ENCODE results near the gene GMDS. TPM values are rescaled to one million over a fixed set of nuclear protein-coding genes. Genes with fewer than 3 reads are reported as not detected.

GMDS gene
- polyA plus RNA-seq, 1 of the 3 experiments (the other 2 are of a cell fraction): 12.3 TPM

DNA sequence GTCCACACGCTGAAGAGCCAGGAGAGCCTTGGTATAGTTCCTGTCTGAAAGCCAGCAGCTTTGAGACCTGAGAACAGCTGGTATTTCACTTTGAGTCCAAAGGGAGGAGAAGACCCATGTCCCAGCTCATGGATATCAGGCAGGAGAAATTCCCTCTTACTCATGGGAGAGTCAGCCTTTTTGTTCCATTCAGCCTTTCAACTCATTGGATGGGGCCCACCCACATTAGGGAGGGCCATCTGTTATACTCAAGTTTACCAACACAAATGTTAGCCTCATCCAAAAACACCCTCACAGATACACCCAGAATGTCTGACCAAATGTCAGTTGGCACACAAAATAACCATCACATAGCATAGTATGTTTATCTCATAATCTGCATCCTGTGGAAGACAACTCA, 80.1 kb downstream of the GMDS start:
- no peak for DNase-seq
- POLR2A ChIA-PET: no interaction called here
- no peak overlapping the region for H3K4me2 ChIP-seq
- H3F3A ChIP-seq (replicated peaks; ENCODE audit: insufficient read depth): no peaks in the 10 kb centered on the region
- no peak overlapping the region for H3K27ac ChIP-seq (ENCODE audit: low read depth in 2 of 2, low read length in 1 of 2)
- TF ChIP-seq, protein P1, sequence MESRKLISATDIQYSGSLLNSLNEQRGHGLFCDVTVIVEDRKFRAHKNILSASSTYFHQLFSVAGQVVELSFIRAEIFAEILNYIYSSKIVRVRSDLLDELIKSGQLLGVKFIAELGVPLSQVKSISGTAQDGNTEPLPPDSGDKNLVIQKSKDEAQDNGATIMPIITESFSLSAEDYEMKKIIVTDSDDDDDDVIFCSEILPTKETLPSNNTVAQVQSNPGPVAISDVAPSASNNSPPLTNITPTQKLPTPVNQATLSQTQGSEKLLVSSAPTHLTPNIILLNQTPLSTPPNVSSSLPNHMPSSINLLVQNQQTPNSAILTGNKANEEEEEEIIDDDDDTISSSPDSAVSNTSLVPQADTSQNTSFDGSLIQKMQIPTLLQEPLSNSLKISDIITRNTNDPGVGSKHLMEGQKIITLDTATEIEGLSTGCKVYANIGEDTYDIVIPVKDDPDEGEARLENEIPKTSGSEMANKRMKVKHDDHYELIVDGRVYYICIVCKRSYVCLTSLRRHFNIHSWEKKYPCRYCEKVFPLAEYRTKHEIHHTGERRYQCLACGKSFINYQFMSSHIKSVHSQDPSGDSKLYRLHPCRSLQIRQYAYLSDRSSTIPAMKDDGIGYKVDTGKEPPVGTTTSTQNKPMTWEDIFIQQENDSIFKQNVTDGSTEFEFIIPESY (IDR thresholded peaks at IDR 0.05; ENCODE audit: borderline replicate concordance, low read depth): no peak
- TF ChIP-seq YY1 (IDR thresholded peaks at IDR 0.05; ENCODE audit: low read depth) (no peak), FOXJ3 (CRISPR knock-in tag; IDR thresholded peaks at IDR 0.05) (no peak), POLR2AphosphoS5 (IDR thresholded peaks at IDR 0.05; ENCODE audit: low read depth, low read length) (no peak), EZH2phosphoT487 (IDR thresholded peaks at IDR 0.05; ENCODE audit: borderline replicate concordance, low read depth) (no peak), TAF1 (IDR thresholded peaks at IDR 0.05; ENCODE audit: borderline replicate concordance, low read depth, low read length) (no peak), RCOR1 (IDR thresholded peaks at IDR 0.05; ENCODE audit: low read length) (no peak), GABPA (IDR thresholded peaks at IDR 0.05; ENCODE audit: low read depth) (no peak), MEF2A (IDR thresholded peaks at IDR 0.05; ENCODE audit: borderline replicate concordance, low read depth) (no peak), MXI1 (IDR thresholded peaks at IDR 0.05; ENCODE audit: low read depth, low read length) (no peak)
- TF ChIP-seq, protein P2, sequence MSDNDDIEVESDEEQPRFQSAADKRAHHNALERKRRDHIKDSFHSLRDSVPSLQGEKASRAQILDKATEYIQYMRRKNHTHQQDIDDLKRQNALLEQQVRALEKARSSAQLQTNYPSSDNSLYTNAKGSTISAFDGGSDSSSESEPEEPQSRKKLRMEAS (IDR thresholded peaks at IDR 0.05; ENCODE audit: low read depth): no peak
- TF ChIP-seq, protein P3, sequence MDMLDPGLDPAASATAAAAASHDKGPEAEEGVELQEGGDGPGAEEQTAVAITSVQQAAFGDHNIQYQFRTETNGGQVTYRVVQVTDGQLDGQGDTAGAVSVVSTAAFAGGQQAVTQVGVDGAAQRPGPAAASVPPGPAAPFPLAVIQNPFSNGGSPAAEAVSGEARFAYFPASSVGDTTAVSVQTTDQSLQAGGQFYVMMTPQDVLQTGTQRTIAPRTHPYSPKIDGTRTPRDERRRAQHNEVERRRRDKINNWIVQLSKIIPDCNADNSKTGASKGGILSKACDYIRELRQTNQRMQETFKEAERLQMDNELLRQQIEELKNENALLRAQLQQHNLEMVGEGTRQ (IDR thresholded peaks at IDR 0.05; ENCODE audit: borderline replicate concordance, low read depth, low read length): no peak
- TF ChIP-seq, protein P4, sequence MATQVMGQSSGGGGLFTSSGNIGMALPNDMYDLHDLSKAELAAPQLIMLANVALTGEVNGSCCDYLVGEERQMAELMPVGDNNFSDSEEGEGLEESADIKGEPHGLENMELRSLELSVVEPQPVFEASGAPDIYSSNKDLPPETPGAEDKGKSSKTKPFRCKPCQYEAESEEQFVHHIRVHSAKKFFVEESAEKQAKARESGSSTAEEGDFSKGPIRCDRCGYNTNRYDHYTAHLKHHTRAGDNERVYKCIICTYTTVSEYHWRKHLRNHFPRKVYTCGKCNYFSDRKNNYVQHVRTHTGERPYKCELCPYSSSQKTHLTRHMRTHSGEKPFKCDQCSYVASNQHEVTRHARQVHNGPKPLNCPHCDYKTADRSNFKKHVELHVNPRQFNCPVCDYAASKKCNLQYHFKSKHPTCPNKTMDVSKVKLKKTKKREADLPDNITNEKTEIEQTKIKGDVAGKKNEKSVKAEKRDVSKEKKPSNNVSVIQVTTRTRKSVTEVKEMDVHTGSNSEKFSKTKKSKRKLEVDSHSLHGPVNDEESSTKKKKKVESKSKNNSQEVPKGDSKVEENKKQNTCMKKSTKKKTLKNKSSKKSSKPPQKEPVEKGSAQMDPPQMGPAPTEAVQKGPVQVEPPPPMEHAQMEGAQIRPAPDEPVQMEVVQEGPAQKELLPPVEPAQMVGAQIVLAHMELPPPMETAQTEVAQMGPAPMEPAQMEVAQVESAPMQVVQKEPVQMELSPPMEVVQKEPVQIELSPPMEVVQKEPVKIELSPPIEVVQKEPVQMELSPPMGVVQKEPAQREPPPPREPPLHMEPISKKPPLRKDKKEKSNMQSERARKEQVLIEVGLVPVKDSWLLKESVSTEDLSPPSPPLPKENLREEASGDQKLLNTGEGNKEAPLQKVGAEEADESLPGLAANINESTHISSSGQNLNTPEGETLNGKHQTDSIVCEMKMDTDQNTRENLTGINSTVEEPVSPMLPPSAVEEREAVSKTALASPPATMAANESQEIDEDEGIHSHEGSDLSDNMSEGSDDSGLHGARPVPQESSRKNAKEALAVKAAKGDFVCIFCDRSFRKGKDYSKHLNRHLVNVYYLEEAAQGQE (IDR thresholded peaks at IDR 0.05; ENCODE audit: low read depth, low read length): no peak
- H2AFZ ChIP-seq (ENCODE audit: low read depth): no peak overlapping the region
- no peak overlapping the region for H3K9ac ChIP-seq
- no peaks in the 10 kb centered on the region for H3K36me3 ChIP-seq (replicated peaks in 1 of 2; ENCODE audit: control insufficient read depth in 1 of 2, insufficient read depth in 2 of 2, low read length in 1 of 2)
- no peaks in the 10 kb centered on the region for H4K20me1 ChIP-seq (ENCODE audit: insufficient read depth)
- WGBS (ENCODE audit: low lambda C conversion rate): 94% methylated on average over 1 of the region's 1 CpG
- no peaks in the 10 kb centered on the region for H3K9me3 ChIP-seq
- H3K79me2 ChIP-seq (ENCODE audit: insufficient read depth): no peaks in the 10 kb centered on the region
- CTCF ChIA-PET: no interaction called here
- H3K9me2 ChIP-seq: no peaks in the 10 kb centered on the region
- no peak overlapping the region for H3K4me3 ChIP-seq (ENCODE audit: low read depth in 2 of 2, low read length in 1 of 2)
- H3K4me1 ChIP-seq (ENCODE audit: control insufficient read depth in 1 of 2, insufficient read depth in 2 of 2, low read depth in 1 of 2, low read length in 1 of 2): peaks cover 0 to 9% of the 10 kb centered on the region in 2 experiments; a peak in 3 of 4 replicates
- H3K27me3 ChIP-seq (ENCODE audit: insufficient read depth): no peaks in the 10 kb centered on the region

All from SK-N-SH (cell line).